Stimulated activated CD8-positive, alpha-beta memory T cell treated with anti-CD3 and anti-CD28 coated beads, Interleukin-2, amount 100 ng/mL, for 1 hour (primary cell): Measurements from ENCODE around the gene FICD.
"Not testable (repeated sequence)": the region's sequence is repeated elsewhere in the genome, so short reads cannot be mapped to it uniquely, and the experiment has no call there.

Experiments
- DNase-seq, 2 donors: peaks; one replicate each; pipeline ENCODE4 v3.0.0-alpha.2; 2020; ENCODE audit warnings: low read depth in 2 of 2

Gene FICD

GRCh38 chr12:108514973-108515814, at the start of gene FICD:
Gene FICD (plus strand): TSS chr12:108515277. CDS start chr12:108516973, 1,696 bp downstream.
- DNase-seq: peak; percentile 98

GRCh38 chr12:108465417-108465816, 49.7 kb upstream of the FICD start:
- no peak for DNase-seq

- DNase-seq: no peak
These were observed 46.7 kb upstream of the FICD start for GRCh38 chr12:108468196-108468968.

- DNase-seq: no peak
These were observed 41.5 kb upstream of the FICD start for GRCh38 chr12:108473400-108474055.

- no peak for DNase-seq
These were observed 39.7 kb upstream of the FICD start for GRCh38 chr12:108475396-108475795.

GRCh38 chr12:108477055-108477880, 37.8 kb upstream of the FICD start:
- DNase-seq: no peak

GRCh38 chr12:108477881-108478259, 37.2 kb upstream of the FICD start:
- DNase-seq: no peak

- DNase-seq: no peak
These were observed 36.4 kb upstream of the FICD start for GRCh38 chr12:108478611-108479206.

- no peak for DNase-seq
These were observed 35.6 kb upstream of the FICD start for GRCh38 chr12:108479364-108480070.

- no peak for DNase-seq
These were observed 32.3 kb upstream of the FICD start for GRCh38 chr12:108482717-108483212.

- DNase-seq: no peak
These were observed 31.6 kb upstream of the FICD start for GRCh38 chr12:108483213-108484059.

GRCh38 chr12:108484431-108484830, 30.6 kb upstream of the FICD start:
- no peak for DNase-seq

GRCh38 chr12:108484845-108485244, 30.2 kb upstream of the FICD start:
- DNase-seq: no peak

GRCh38 chr12:108485371-108485770, 29.7 kb upstream of the FICD start:
- DNase-seq: not testable (repeated sequence)

- DNase-seq: not testable (repeated sequence)
These were observed 28.0 kb upstream of the FICD start for GRCh38 chr12:108487029-108487428.

GRCh38 chr12:108491256-108491655, 23.8 kb upstream of the FICD start:
- DNase-seq: no peak

- no peak for DNase-seq
These were observed 20.0 kb upstream of the FICD start for GRCh38 chr12:108495054-108495453.

- no peak for DNase-seq
These were observed 19.1 kb upstream of the FICD start for GRCh38 chr12:108495823-108496579.

- DNase-seq: no peak
These were observed 16.9 kb upstream of the FICD start for GRCh38 chr12:108498136-108498535.
